C4-2B (cell line): ENCODE measurements around the gene PRR20G.

ENCODE experiments used
- ZFX ChIP-seq: fragments of 450-650 bp; IDR thresholded peaks from 2 replicates; pipeline ENCODE4 v1.6.1; 2017
- TF ChIP-seq, protein P1 (sequence below): fragments of 450-650 bp; conservative IDR thresholded peaks from 2 replicates; pipeline ENCODE4 v1.5.1; 2017; ENCODE audit warnings: mild to moderate bottlenecking

DNA sequence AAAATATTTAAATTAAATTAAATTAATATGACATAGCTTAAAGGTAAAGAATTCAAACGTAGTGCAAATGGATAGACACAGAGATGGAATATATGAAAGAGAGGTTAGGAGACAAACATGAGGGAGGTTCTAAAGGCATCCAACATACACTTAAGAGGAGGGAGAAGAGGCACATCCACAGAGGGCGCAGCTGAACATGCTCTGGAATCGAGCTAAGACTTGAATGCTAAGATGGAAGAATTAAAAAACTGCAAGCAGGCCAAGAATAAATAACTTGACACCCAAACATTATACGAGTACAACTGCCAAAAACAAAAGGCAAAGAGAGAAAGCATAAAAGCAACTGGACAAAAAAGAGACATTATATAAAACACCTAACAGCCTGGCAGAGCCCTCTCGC lies 9.1 kb upstream of the PRR20G start:
- TF ChIP-seq, protein P1, sequence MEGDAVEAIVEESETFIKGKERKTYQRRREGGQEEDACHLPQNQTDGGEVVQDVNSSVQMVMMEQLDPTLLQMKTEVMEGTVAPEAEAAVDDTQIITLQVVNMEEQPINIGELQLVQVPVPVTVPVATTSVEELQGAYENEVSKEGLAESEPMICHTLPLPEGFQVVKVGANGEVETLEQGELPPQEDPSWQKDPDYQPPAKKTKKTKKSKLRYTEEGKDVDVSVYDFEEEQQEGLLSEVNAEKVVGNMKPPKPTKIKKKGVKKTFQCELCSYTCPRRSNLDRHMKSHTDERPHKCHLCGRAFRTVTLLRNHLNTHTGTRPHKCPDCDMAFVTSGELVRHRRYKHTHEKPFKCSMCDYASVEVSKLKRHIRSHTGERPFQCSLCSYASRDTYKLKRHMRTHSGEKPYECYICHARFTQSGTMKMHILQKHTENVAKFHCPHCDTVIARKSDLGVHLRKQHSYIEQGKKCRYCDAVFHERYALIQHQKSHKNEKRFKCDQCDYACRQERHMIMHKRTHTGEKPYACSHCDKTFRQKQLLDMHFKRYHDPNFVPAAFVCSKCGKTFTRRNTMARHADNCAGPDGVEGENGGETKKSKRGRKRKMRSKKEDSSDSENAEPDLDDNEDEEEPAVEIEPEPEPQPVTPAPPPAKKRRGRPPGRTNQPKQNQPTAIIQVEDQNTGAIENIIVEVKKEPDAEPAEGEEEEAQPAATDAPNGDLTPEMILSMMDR, result no peak
- TF ChIP-seq ZFX, result no peak
